GM19328 (cell line): ENCODE results near the gene AKR1E2.
"Not testable (repeated sequence)": the region's sequence is repeated elsewhere in the genome, so short reads cannot be mapped to it uniquely, and the experiment has no call there.

Source experiments
- ATAC-seq: cut with Tn5 transposase; IDR thresholded peaks from one replicate; pipeline ENCODE4 v1.9.1; 2021; ENCODE audit warnings: mild to moderate bottlenecking, moderate library complexity; ENCODE audit not compliant: unreplicated experiment

The AKR1E2 gene

DNA sequence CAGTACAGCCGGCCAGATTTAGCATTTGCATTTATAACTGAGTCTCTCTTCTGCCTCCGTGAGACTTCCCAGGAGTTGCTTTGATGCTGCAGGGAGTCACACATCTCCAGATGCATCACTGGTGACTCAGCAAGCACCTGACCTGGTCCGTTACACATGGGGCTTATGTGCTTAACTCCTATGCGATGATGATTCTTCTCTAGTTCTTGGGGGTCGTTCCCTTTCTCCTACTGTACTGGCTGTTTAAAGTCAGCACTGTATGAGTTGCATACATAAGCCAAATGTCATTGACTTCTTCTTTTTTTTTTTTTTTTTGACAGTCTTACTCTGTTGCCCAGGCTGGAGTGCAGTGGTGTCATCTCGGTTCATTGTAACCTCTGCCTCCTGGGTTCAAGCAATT lies 13.0 kb upstream of the AKR1E2 start:
- ATAC-seq = no peak

DNA sequence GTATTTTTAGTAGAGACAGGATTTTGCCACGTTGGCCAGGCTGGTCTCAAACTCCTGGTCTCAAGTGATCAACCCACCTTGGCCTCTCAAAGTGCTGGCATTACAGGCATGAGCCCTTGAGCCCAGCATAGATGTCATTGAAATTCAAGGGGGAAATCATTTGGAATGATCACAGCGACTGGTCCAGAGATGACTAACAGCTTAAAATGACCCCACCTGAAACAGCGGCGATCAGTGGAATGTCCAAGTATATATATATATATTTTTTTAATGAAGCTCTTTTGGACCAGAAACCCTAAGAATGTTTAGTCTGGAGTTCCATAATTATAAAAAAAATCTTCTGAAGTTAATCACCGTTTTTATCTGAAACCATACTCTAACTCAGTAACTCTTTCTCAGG lies 12.5 kb upstream of the AKR1E2 start:
- ATAC-seq = no peak

DNA sequence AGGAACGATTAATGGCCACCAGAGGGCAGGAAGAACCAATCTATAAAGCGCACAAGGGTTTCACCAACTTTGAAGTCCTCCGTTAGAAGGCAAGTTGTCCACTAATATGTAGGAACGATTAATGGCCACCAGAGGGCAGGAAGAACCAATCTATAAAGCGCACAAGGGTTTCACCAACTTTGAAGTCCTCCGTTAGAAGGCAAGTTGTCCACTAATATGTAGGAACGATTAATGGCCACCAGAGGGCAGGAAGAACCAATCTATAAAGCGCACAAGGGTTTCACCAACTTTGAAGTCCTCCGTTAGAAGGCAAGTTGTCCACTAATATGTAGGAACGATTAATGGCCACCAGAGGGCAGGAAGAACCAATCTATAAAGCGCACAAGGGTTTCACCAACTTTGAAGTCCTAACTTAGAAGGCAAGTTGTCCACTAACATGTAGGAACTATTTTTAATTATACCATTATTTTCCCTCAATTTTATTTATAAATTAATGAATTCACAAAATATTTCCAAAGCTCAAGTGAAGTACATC lies 10.3 kb upstream of the AKR1E2 start:
- ATAC-seq = not testable (repeated sequence)

DNA sequence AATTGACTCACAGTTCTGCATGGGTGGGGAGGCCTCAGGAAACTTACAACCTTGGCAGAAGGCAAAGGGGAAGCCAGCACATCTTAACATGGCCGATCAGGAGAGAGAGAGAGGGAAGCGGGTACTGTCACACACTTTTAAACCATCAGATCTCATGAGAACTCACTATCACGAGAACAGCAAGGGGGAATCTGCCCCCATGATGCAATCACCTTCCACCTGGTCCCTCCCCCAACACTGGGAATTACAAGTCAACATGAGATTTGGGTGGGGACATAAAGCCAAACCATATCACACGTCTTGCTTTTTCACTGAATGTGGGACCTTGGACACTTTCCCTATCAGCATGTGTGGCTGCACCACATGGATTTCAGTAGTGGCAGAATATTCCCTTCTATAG lies 9.0 kb upstream of the AKR1E2 start:
- no peak for ATAC-seq

DNA sequence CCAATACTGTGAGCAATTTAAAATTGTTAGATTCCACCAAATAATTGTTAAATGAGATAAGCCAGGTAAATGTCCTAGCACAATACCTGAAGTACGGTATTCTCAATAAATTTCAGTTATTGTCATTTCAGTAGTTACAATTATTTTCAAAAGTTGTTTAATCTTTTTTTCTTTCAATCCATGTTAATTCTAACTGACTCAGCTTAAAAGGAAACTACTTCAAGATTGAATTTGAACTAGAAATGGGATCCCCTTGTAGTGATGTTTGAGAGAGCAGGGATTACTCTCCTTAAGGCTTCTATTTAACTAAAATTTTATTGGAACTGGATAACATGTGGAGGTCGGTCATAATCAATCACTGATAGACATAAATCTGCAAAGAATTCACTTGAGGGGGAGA lies 6.9 kb upstream of the AKR1E2 start:
- no peak for ATAC-seq

DNA sequence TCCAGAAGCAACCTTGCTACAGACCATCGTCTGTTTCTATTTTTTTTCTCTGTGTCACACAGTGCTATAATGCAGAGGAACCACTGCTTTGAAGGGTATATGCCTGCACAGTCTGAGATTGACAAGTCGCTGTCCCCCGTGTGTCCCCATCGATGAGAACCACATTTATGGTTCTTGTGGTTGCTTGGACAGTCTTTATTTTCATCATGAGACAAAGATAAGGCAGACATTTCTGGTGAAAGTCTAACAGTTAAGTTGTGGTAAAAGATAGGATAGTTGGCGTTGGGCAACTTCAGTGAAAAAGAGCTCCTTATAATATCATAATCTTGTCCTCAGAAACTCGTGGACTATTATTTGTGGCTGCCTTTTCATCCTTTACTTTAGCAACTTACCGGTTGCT lies 6.3 kb upstream of the AKR1E2 start:
- no peak for ATAC-seq

DNA sequence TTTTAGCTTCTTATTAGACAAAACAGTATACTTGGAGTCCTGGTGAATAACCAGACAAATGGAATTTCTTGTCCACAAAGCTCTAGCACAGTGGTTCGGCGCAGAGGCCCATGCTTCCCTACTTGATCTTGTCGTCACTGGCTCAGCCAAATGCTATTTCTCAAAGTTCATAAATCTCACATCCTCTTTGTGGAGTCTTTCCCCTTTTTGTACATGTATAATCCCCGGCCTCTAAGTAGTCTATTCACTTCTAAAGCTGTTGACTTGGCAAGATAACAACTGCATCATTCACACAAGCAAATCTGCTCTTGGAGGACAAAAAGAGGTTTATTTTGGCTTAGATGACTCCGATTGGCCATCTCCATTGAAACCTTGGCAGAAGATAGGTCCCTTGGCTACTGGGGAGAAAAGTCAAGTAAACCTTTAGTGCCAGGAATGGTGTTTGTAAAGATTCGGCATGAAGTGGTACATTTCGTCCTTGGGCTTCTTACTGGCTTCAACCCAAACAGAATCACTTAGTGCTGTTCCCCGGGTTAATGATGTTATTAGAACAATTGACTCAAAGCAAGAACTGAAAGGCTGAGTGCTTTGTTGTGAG lies 5.1 kb upstream of the AKR1E2 start:
- no peak for ATAC-seq

DNA sequence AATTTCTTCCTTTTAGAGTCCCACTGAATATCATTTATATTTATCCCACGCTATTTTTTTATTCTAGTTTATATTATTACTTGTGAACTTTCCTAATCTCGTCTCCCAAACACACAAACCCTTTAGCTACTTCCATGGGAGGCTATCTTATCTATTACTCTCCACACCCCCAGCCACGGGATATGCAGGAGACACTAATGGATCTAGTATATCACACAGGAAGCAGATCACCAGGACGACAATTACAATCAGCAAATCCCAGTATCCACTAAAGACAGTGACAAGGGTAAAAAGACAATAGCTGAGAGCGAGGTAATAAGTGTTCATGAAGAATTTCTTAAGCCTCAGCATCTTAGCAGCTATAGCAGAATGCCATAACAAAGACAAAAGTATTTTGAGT lies 3.8 kb upstream of the AKR1E2 start:
- ATAC-seq = no peak

DNA sequence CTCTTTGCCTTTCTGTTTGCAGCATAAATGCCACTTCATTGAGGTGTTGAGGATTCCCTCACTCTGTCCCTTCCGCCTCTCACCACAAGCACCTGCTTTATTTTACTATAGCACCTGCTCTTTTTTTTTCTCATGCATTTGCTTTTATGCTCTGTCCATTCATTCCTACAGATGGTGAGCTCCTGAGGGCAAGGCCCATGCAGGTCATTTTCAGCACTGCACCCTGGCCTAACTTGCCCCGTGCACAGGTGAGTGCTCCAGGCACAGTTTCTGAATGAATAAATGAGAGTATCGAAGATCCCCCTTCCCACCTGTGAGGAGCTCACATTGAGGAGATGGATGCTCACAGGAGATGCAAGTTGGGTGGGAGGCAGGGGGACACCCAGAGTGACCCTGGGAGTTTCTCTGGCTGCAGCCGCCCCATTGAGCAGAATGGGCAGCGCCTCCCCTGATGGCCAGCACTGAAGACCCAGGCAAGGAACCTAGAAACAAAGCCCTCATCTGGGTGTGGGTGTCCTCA lies 1.2 kb upstream of the AKR1E2 start:
- no peak for ATAC-seq

DNA sequence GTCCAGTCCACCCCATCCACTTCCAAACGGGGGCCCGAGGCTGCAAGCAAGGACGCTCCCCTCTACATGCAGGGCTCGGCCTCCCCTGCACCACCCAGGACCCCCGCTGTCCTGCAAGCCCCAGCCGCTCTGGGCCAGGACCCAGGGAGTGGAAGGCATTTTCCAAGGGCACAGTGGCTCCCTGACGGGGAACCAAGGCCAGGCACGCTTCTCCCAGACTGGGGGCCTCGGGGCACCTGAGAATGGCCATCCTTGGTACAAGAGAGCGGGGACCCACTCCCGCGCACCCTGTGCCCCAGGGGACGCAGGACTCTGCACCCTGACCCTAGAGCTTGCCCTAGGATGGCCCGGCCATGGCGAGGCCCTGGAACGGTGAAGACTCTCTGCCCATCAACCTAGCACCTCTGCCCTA lies 545 bp upstream of the AKR1E2 start:
- ATAC-seq = no peak

DNA sequence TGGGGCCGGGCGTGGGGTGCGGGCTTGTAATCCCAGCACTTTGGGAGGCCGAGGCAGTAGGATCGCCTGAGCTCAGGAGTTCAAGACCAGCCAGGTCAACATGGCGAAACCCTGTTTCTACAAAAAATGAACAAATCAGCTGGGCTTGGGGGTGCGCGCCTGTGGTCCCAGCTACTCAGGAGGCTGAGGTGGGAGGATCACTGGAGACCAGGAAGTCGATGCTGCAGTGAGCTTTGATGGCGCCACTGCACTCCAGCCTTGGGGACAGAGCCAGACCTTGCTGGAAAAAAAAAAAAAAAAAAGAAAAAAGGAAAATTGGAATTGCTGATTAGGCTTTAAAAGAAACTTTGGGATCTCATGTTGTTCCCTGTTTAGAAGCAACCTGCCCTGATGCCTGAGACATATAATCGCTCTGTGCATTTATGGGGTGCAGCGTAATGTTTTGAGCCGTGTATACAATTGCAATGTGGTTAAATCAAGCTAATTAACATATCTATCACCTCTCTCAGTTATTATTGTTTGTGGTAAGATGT lies 851 bp downstream of the AKR1E2 start:
- no peak for ATAC-seq

DNA sequence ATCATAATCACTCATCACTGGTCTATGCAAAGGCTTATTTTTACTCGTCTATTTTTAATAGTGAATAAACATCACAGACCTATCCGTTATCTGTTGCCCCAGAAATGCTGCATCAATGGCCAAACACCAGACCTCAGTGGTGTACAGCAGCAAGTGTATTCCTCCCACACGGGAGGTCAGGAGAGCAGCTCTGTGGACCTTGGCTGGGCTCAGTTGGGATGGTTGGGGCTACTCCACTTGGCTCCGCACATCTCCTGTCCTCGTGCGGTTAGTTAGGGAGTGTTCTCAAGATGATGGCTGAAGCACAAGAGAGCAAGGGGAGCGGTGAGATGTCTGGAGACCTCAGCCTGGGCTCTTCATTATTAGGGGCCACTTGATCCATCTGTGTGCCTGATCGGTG lies 2.0 kb downstream of the AKR1E2 start:
- ATAC-seq = no peak

DNA sequence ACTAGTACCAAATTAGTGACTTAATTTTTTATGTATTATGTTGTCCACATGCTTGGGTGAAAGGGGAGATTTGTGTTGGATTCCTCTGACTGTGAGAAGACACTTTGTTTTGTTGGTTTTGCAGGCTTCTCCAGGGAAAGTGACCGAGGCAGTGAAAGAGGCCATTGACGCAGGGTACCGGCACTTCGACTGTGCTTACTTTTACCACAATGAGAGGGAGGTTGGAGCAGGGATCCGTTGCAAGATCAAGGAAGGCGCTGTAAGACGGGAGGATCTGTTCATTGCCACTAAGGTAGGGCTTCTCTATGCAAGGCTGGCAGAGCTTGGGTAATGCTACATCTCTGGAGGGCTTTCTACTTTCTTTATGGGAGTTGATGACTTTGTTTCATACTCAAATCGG lies 4.5 kb downstream of the AKR1E2 start:
- no peak for ATAC-seq

DNA sequence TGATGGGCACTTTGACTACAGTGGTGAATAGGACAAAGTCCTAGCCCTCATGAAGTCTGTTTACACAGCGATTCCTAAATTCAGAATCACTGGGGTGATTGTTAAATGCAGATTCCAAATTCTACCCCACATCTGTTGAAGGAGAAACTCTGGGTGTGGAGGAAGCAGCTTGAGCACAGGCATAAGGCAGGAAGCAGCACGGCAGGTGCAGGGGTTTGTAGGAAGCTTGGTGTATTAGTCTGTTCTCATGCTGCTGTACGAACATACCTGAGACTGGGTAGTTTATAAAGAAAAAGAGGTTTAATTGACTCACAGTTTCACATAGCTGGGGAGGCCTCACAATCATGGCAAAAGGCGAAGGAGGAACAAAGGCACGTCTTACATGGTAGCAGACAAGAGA lies 5.1 kb downstream of the AKR1E2 start:
- ATAC-seq = no peak

DNA sequence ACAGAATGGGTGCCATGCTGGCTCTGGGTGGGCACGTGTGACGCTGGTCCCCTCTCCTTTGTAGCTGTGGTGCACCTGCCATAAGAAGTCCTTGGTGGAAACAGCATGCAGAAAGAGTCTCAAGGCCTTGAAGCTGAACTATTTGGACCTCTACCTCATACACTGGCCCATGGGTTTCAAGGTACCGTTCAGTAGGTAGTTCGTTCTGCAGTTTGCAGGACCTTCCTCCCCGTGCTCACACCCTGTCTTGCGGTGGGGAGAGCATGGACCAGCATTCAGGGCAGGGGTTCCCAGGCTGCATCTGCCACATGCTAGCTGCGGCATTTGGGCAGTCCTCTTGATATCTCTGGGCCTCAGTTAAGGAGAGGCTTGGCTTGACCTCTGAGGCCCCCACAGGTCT lies 7.3 kb downstream of the AKR1E2 start:
- no peak for ATAC-seq

DNA sequence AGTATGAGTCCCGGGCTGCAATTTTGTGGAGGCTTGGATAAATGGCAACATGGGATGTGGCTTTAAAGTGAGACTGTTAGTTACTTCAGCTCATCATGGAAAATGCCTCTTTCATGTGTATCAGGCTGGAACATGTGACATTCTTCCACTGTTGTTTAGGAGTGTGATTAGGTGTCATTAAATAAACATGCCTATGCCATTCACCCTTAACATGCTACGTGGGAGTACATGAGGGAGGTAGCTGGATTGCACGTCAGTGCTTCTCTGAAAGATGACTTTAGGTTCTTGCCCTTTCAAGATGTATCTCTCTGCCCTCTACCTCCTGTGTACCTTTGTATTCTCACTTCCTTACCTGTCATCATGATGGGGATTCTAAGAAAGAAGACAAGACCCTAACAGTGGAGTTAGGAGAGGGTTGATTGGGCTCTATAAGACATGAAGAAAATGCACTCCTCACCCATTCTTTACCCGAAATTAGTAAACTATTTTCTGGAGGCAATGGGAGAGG lies 8.9 kb downstream of the AKR1E2 start:
- ATAC-seq = no peak

DNA sequence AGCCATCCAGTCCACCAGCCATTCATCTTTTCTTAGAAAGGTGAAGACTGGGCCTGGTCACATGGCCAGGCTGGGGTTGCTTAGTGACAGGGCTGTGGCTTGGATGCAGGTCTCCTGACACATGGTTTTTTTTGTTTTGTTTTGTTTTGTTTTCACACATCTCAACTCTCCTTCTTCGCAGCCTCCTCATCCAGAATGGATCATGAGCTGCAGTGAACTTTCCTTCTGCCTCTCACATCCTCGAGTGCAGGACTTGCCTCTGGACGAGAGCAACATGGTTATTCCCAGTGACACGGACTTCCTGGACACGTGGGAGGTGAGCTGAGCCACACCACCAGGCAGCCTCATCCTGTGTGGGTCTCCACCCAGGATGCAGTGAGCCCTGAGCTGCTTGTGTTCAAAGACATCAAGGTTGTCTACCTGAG lies 9.5 kb downstream of the AKR1E2 start:
- ATAC-seq = no peak

DNA sequence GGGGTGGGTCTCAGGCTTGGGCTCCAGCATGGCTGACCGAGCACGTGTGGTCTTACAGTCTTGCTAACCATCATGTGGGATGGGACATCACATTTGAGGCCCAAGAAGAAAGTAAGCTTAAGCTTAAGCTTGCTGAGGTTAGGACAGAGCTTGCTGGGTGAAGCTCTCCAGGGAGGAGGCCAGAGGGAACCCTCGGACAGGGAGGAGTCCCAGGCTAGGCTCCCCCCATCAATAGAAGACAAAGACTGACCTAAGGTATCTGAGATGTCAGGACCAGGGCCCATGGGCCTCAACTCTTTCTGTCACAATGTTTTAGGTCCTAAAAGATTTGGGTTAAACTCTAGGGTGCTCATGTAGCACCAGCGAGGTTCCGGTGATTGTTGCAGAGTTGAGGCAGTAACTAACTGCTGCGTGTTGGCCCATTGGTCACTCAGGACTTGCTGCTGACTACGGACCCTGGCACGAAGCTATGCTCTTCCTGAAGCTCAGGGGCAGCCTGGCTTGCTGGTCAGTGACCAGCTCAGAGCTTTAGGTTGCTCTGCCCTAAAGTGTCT lies 10.5 kb downstream of the AKR1E2 start:
- no peak for ATAC-seq

DNA sequence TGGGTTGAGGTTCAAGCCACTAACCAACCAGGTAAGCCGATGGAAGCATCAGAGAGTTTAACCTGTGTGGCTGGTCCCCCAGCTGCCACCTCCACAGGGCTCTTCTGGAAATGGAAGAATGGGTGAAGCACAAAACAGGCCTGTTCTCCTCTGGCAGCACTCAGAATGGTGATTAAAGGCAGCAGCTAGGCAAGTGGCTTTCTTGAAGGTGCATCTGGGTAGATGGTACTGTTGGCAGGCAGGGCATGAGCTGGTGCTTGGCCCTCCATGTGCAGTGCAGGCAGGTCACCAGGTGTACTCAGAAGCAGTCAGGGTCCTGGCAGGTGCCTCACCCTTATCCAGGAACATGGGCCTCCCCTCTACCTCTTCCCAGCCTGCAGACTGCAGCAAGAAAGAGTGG lies 11.5 kb downstream of the AKR1E2 start:
- no peak for ATAC-seq

DNA sequence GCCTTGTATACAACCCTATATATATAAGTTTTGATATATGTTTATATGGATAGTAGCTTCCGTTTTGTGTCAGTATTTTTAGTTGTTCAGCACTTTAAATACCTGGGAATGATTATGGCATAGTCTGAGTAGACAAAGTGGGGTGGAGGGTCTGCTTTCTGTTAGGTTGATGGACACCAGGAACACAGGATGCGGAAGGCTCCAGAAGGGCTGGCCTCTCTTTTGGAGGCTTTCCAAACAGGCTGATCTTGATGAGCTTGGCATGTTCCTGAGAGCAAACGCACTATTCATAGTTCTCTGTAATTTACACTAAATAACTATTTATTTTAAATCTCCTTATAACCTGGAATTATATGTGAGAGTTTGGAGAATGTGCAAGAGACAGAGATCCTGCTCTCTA lies 12.7 kb downstream of the AKR1E2 start:
- no peak for ATAC-seq

DNA sequence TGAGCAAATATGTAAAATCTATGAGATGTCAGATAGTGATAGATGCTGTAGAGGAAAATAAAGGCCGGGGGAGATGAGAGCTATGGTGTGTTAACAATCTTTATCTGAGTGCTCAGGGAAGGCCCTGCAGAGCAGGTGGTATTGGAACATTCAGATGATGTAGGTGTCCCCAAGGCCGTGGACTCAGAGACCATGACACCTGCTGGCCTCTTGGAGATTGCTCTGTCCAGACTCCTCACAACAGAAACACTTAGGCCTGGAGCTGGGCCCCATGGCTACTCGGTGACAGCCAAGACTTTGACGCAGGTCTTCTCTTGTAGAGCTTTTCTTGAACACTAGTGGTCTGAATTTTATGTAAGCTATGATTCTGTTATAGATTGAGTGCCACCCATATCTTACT lies 13.3 kb downstream of the AKR1E2 start:
- no peak for ATAC-seq

DNA sequence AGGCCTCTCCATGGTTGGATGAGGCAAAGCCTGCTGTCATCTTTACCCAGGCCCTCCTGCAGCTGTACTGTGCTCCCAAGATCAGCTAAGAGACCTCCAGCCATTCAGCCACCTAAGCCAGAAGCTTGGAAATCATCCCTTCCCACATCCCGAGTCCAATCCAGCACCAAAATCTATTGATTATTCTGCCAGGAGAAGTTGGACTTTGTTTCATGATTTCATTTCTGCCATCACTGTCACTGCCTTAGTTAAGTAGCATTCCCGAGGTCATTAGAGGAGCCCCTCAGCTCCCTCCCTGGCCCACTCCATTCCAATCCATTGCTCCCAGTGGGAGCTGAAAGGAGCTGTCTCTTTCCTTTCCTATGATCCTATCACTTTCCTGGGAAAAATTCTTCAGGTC lies 14.1 kb downstream of the AKR1E2 start:
- ATAC-seq = no peak
